D721Med (cell line): ENCODE data around the gene DNAJC7.

Source experiments
- DNase-seq: peaks from one replicate; pipeline ENCODE4 v3.0.0; 2011; ENCODE audit warnings: low spot score; ENCODE audit not compliant: insufficient read length
- FAIRE-seq: peaks from 2 replicates; lab custom pipeline; 2011; peaks lifted over from hg19 to GRCh38; lab: Jason Lieb, UNC
- CTCF ChIP-seq: IDR thresholded peaks from 2 replicates; pipeline ENCODE4 v1.5.1; 2012; ENCODE audit warnings: mild to moderate bottlenecking, control low read depth; ENCODE audit not compliant: insufficient read depth; ENCODE audit errors: missing control alignments

DNAJC7 gene

GRCh38 chr17:41984454-41984853, 32.8 kb downstream of the DNAJC7 start:
- no peak for DNase-seq
- FAIRE-seq: no peak
- no peak for TF ChIP-seq CTCF

GRCh38 chr17:41982026-41982760, 35.0 kb downstream of the DNAJC7 start:
- no peak for TF ChIP-seq CTCF
- no peak for FAIRE-seq
- DNase-seq: no peak

GRCh38 chr17:41977991-41978390, 39.2 kb downstream of the DNAJC7 start:
- no peak for TF ChIP-seq CTCF
- DNase-seq: no peak
- FAIRE-seq: no peak

- TF ChIP-seq CTCF: no peak
- DNase-seq (no peak), FAIRE-seq (no peak)
Observed at GRCh38 chr17:41976142-41976768, 41.0 kb downstream of the DNAJC7 start.

- DNase-seq (no peak), FAIRE-seq (no peak)
- TF ChIP-seq CTCF: no peak
Observed at GRCh38 chr17:41975099-41976083, 41.8 kb downstream of the DNAJC7 start.

GRCh38 chr17:41974658-41975057, 42.6 kb downstream of the DNAJC7 start:
- no peak for TF ChIP-seq CTCF
- DNase-seq: no peak
- no peak for FAIRE-seq
